Activated naive CD4-positive, alpha-beta T cell treated with anti-CD3 and anti-CD28 coated beads, Interleukin-2, amount 10 ng/mL, durations not matched to agents 7 days and 5 days (primary cell): ENCODE data around the gene TYSND1.
A peak's percentile ranks its signal among the peaks of the same experiment; 100 is the strongest.
"Not testable (repeated sequence)": the region's sequence is repeated elsewhere in the genome, so short reads cannot be mapped to it uniquely, and the experiment has no call there.

Source experiments
- CTCF ChIA-PET: fragments of 350-600 bp; sonication (Branson Sonifier 250); formaldehyde crosslinking; loops from one replicate; lab custom pipeline; 2021; ENCODE audit warnings: antibody characterized with exemption; lab: Charles Lee
- DNase-seq: peaks from one replicate; pipeline ENCODE4 v3.0.0-alpha.2; 2020
- H3K27ac Mint-ChIP-seq: one replicate; pipeline ENCODE4 v1.8.0; 2021; ENCODE audit warnings: mild to moderate bottlenecking, moderate library complexity, mixed read lengths
- H3K27me3 Mint-ChIP-seq: one replicate; pipeline ENCODE4 v1.8.0; 2021; ENCODE audit warnings: mild to moderate bottlenecking, mixed read lengths
- H3K36me3 Mint-ChIP-seq: one replicate; pipeline ENCODE4 v1.8.0; 2021; ENCODE audit warnings: mixed read lengths
- H3K4me1 Mint-ChIP-seq: one replicate; pipeline ENCODE4 v1.8.0; 2021; ENCODE audit warnings: mixed read lengths
- H3K4me3 Mint-ChIP-seq: one replicate; pipeline ENCODE4 v1.8.0; 2021; ENCODE audit warnings: mild to moderate bottlenecking, moderate library complexity, mixed read lengths
- H3K9me3 Mint-ChIP-seq: one replicate; pipeline ENCODE4 v1.8.0; 2021; ENCODE audit warnings: mixed read lengths

The TYSND1 gene

DNA sequence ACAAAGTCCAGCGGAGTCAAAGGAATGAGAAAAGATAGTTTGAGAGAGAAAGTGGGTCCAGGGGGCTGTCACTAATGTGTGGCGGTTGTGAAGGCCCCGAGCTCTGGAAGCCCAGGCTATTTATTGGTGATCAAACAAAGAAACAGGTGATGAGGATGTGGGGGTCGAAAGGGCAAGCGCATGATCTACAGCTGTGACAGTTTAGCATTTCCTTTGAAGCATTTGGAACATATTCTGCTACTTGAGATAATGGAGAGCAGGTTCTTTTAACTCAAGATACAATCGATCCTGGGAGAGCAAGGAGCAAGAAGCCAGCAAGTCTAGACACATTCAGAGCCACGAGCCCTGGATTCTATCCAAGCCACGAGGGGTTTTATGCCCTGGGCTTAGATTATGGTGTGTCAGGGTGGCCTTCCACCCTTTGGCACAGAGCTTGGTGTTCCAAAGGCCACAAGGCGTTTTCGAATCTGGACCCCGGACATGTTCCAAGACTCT lies 45.4 kb downstream of the TYSND1 start:
- H3K4me3 Mint-ChIP-seq, DNase-seq, H3K9me3 Mint-ChIP-seq, H3K27me3 Mint-ChIP-seq, H3K27ac Mint-ChIP-seq, H3K4me1 Mint-ChIP-seq: not testable (repeated sequence)
- CTCF ChIA-PET, result interaction anchor here (3.8 kb wide), 1 partner anchor 15 kb away, joined by 17 read pairs; no protein-coding TSS in a partner anchor
- H3K36me3 Mint-ChIP-seq, result peaks cover 24% of the 10 kb centered on the region

GRCh38 chr10:70098271-70098670 lies 48.2 kb downstream of the TYSND1 start:
- peaks cover 6% of the 10 kb centered on the region for H3K27me3 Mint-ChIP-seq
- peaks cover 20% of the 10 kb centered on the region for H3K4me1 Mint-ChIP-seq
- no peak for DNase-seq
- no peak overlapping the region for H3K4me3 Mint-ChIP-seq
- CTCF ChIA-PET, result interaction anchor here (3.8 kb wide), 1 partner anchor 18 kb away, joined by 17 read pairs; no protein-coding TSS in a partner anchor
- H3K9me3 Mint-ChIP-seq, result no peaks in the 10 kb centered on the region
- H3K36me3 Mint-ChIP-seq, result peaks cover 32% of the 10 kb centered on the region
- H3K27ac Mint-ChIP-seq, result no peak overlapping the region

DNA sequence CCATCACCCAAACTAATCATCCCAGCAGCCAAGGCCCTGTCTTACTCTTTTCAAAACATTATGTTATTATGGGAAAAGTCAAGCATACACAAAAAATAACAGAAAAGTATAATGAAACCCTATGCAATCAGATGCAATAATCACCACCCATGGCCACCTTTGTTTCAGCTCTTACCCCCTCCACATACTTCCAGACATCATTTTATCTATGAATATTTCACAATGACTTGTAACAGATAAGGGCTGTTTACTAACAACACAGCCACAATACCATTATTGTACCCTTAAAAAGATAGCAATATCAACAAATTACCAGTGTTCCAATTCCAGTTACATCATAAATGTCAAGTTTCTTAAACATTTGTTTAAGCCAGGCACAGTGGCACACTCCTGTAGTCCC lies 49.0 kb downstream of the TYSND1 start:
- no peak overlapping the region for H3K4me3 Mint-ChIP-seq
- H3K27me3 Mint-ChIP-seq, result peaks cover 6% of the 10 kb centered on the region
- no peak for DNase-seq
- peaks cover 32% of the 10 kb centered on the region for H3K36me3 Mint-ChIP-seq
- H3K9me3 Mint-ChIP-seq, result no peaks in the 10 kb centered on the region
- H3K4me1 Mint-ChIP-seq, result peaks cover 27% of the 10 kb centered on the region
- H3K27ac Mint-ChIP-seq, result no peak overlapping the region
- CTCF ChIA-PET, result interaction anchor here (1.3 to 6.2 kb wide), 2 partner anchors 19 to 48 kb away, joined by 3 to 43 read pairs; no protein-coding TSS in a partner anchor

DNA sequence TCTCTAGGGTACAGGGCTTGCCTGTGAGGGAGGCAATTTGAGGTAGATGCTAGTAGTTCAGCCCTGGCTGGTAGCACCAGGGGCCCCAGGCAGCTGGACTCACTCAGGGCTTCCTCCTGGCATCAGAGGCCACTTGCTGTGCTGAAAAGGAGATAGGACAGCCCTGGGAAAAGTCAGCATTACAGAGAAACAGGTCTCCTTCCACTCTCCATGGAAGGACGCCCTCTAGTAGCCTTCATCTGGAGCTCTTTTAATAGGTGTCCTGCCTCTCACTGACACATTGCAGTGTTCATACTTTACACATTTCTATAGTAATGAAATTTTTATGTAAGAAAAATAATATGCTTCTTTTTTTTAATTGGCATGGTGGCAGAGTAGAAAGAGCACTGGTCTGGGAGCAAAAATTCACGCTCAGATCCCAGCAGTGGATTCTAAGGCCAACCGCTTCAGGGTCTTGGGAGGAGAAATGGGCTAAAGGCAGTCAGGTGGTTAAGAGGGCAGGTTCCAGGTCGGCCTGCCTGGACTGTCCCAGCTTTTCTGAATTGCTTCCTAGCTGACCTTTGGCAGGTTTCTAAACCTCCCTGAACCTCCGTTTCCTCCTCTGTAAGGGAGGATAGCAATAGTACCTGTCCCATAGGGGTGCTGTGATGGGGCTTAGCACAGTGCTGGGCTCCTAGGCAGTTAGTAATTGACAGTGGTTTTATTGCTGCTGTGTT lies 49.6 kb downstream of the TYSND1 start:
- H3K27ac Mint-ChIP-seq, result no peak overlapping the region
- no peaks in the 10 kb centered on the region for H3K9me3 Mint-ChIP-seq
- peaks cover 31% of the 10 kb centered on the region for H3K36me3 Mint-ChIP-seq
- no peak for DNase-seq
- H3K4me1 Mint-ChIP-seq, result peaks cover 33% of the 10 kb centered on the region
- no peak overlapping the region for H3K4me3 Mint-ChIP-seq
- peaks cover 6% of the 10 kb centered on the region for H3K27me3 Mint-ChIP-seq
- CTCF ChIA-PET, result interaction anchor here (0.9 to 6.2 kb wide), 4 partner anchors 12 to 48 kb away, joined by 3 to 43 read pairs (median 3); no protein-coding TSS in a partner anchor

DNA sequence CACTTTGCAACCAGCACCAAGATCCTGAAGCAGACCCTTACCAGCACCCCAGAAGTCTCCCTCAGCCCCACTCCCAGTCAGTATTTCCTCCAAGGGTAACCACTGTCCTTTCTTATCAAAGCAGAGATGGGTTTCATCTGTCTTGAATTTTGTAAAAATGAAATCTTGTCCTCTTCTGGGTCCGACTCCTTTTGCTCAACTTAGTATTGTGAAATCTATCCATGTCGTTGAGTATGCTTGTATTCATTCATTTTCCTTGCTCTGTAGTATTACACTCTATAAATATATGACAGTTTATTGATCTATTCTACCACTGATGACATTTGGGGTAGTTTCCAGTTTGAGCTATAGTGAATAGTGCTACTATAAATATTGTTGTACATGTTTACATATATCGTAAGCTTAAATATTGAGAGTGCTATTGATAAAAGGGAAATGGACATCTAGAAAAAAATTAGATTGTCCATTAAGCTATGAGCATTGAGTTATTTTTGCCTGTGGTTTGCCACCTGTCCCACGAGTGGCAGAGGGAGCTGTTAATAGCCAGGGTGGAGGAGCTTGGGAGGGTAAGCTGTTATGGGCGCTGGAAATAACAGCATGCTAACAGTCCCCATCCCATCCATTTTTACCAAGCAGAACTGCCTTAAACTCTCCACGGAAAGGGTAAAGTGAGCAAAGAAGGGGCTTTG lies 50.3 kb downstream of the TYSND1 start:
- Mint-ChIP-seq H3K9me3 (no peaks in the 10 kb centered on the region), H3K27ac (no peak overlapping the region), H3K36me3 (peaks cover 27% of the 10 kb centered on the region), H3K27me3 (peaks cover 6% of the 10 kb centered on the region), H3K4me1 (peaks cover 37% of the 10 kb centered on the region), H3K4me3 (no peak overlapping the region)
- DNase-seq, result no peak
- CTCF ChIA-PET, result interaction anchor here (0.9 to 6.2 kb wide), 5 partner anchors 11 to 49 kb away, joined by 3 to 43 read pairs (median 3); no protein-coding TSS in a partner anchor

- Mint-ChIP-seq H3K36me3 (peaks cover 21% of the 10 kb centered on the region), H3K27ac (peak overlapping the region; percentile 82), H3K4me1 (peaks cover 37% of the 10 kb centered on the region), H3K4me3 (peak overlapping the region; percentile 78), H3K27me3 (peaks cover 6% of the 10 kb centered on the region), H3K9me3 (no peaks in the 10 kb centered on the region)
- CTCF ChIA-PET, result interaction anchor here (0.9 to 6.2 kb wide), 3 partner anchors 15 to 295 kb away, joined by 3 to 43 read pairs (median 3); no protein-coding TSS in a partner anchor
- no peak for DNase-seq
Observed at GRCh38 chr10:70094250-70094649, 52.2 kb downstream of the TYSND1 start.

- peak; percentile 41 for DNase-seq
- CTCF ChIA-PET, result interaction anchor here (0.9 to 6.2 kb wide), 6 partner anchors 16 to 358 kb away, joined by 3 to 43 read pairs (median 4); no protein-coding TSS in a partner anchor
- H3K4me3 Mint-ChIP-seq, result peak overlapping the region; percentile 78
Observed at GRCh38 chr10:70093335-70093944, 53.1 kb downstream of the TYSND1 start.

GRCh38 chr10:70092389-70092718 lies 54.1 kb downstream of the TYSND1 start:
- Mint-ChIP-seq H3K4me1 (peaks cover 37% of the 10 kb centered on the region), H3K4me3 (peak overlapping the region; percentile 78), H3K27ac (peak overlapping the region; percentile 82), H3K9me3 (no peaks in the 10 kb centered on the region), H3K36me3 (peaks cover 13% of the 10 kb centered on the region), H3K27me3 (peaks cover 9% of the 10 kb centered on the region)
- CTCF ChIA-PET, result interaction anchor here (1.1 to 6.2 kb wide), 5 partner anchors 24 to 359 kb away, joined by 3 to 43 read pairs (median 4); partner anchors contain the start of gene TYSND1
- DNase-seq, result no peak

More at GRCh38 chr10:70093335-70093944, 53.1 kb downstream of the TYSND1 start:
- peak overlapping the region; percentile 82 for H3K27ac Mint-ChIP-seq
- no peaks in the 10 kb centered on the region for H3K9me3 Mint-ChIP-seq
- peaks cover 37% of the 10 kb centered on the region for H3K4me1 Mint-ChIP-seq
- peaks cover 6% of the 10 kb centered on the region for H3K27me3 Mint-ChIP-seq
- peaks cover 17% of the 10 kb centered on the region for H3K36me3 Mint-ChIP-seq

- DNase-seq, result no peak
- Mint-ChIP-seq H3K9me3 (no peaks in the 10 kb centered on the region), H3K36me3 (peaks cover 8% of the 10 kb centered on the region), H3K27ac (no peak overlapping the region), H3K27me3 (peaks cover 17% of the 10 kb centered on the region), H3K4me1 (peaks cover 34% of the 10 kb centered on the region), H3K4me3 (no peak overlapping the region)
- CTCF ChIA-PET, result no interaction called here
Observed at GRCh38 chr10:70090951-70091350, 55.5 kb downstream of the TYSND1 start.

DNA sequence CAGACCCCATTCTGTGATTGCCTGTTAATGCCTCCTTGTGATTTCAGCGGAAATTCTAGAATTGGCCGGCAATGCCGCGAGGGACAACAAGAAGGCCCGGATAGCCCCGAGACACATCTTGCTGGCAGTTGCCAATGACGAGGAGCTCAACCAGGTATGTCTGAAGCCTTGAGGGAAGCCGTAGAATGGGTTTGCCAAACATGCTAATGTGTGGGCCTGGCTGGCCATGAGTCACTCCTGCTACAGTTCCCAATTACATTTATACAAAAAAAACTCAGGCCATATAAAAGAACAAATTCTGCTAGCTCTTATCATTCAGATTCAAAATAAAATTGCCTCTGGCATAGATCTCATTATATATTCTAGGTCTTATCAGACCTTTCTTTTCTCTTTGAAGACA lies 56.5 kb downstream of the TYSND1 start:
- no peak for DNase-seq
- Mint-ChIP-seq H3K27ac (no peak overlapping the region), H3K4me3 (no peak overlapping the region), H3K36me3 (peaks cover 4% of the 10 kb centered on the region), H3K27me3 (peaks cover 20% of the 10 kb centered on the region), H3K4me1 (peaks cover 33% of the 10 kb centered on the region), H3K9me3 (no peaks in the 10 kb centered on the region)
- CTCF ChIA-PET, result interaction anchor here (1.0 kb wide), 1 partner anchor 26 kb away, joined by 3 read pairs; no protein-coding TSS in a partner anchor

- H3K27me3 Mint-ChIP-seq, result peaks cover 26% of the 10 kb centered on the region
- H3K36me3 Mint-ChIP-seq, result no peaks in the 10 kb centered on the region
- no peak for DNase-seq
- no peak overlapping the region for H3K27ac Mint-ChIP-seq
- CTCF ChIA-PET, result interaction anchor here (0.9 kb wide), 1 partner anchor 28 kb away, joined by 3 read pairs; no protein-coding TSS in a partner anchor
- no peaks in the 10 kb centered on the region for H3K9me3 Mint-ChIP-seq
- H3K4me1 Mint-ChIP-seq, result peaks cover 17% of the 10 kb centered on the region
- no peak overlapping the region for H3K4me3 Mint-ChIP-seq
Observed at GRCh38 chr10:70088308-70088698, 58.2 kb downstream of the TYSND1 start.
